Chondrocyte (in vitro differentiated cells): ENCODE measurements around the gene MGME1. TPM values are rescaled to one million over a fixed set of nuclear protein-coding genes. Genes with fewer than 3 reads are reported as not detected.

Experiments
- DNase-seq: peaks from one replicate; pipeline ENCODE4 v3.0.0; 2021; ENCODE audit warnings: mixed read lengths, low spot score
- H3K27ac Mint-ChIP-seq: one replicate; pipeline ENCODE4 v1.8.0; 2021; ENCODE audit warnings: mild to moderate bottlenecking, moderate library complexity, mixed read lengths; ENCODE audit not compliant: unreplicated experiment
- H3K27me3 Mint-ChIP-seq: 2 replicates; pipeline ENCODE4 v1.8.0; 2021; ENCODE audit warnings: low read depth, mixed read lengths
- H3K36me3 Mint-ChIP-seq: 2 replicates; pipeline ENCODE4 v1.8.0; 2021; ENCODE audit warnings: low read depth, mixed read lengths
- H3K4me1 Mint-ChIP-seq: 2 replicates; pipeline ENCODE4 v1.8.0; 2021; ENCODE audit warnings: low read depth, mild to moderate bottlenecking, mixed read lengths
- H3K4me3 Mint-ChIP-seq: one replicate; pipeline ENCODE4 v1.8.0; 2021; ENCODE audit warnings: mild to moderate bottlenecking, moderate library complexity, mixed read lengths; ENCODE audit not compliant: unreplicated experiment
- H3K9me3 Mint-ChIP-seq: 2 replicates; pipeline ENCODE4 v1.8.0; 2021; ENCODE audit warnings: low read depth, mixed read lengths
- total RNA-seq: library from RNA; stranded (reverse); gene quantifications from 3 replicates; pipeline ENCODE4 v1.2.1, GENCODE V29; 2021
- TF ChIP-seq, protein P1 (sequence below): fragments of 200-600 bp; sonication (generic); IDR thresholded peaks from 2 replicates; pipeline ENCODE4 v1.5.0; 2021; ENCODE audit warnings: antibody characterized with exemption, mild to moderate bottlenecking, moderate library complexity

The MGME1 gene
- total RNA-seq, 1 donor from 2014 or later: 15.1 TPM

DNA sequence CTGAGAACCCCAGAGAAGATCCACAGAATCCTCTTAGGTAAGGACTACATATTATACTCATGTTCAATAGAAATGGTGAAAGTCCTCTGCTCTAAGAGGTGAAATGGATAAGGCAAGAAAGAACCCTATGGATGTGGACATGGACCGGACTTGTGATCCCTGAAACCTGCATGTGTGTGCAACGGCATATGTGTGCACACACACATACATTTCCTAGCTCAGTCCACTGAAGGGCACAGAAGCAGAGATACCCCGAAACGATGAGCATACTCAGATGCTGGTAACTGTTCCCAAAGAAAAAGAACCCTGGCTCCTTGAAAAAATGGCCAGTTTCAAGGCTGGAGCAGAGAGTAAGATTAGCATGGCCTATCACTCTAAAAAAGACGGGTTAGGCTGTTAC is 22.8 kb upstream of the MGME1 start:
- Mint-ChIP-seq H3K36me3 (peaks cover 64% of the 10 kb centered on the region), H3K27ac (no peak overlapping the region), H3K4me1 (peaks cover 7% of the 10 kb centered on the region), H3K27me3 (no peaks in the 10 kb centered on the region), H3K9me3 (no peaks in the 10 kb centered on the region), H3K4me3 (no peak overlapping the region)
- DNase-seq: no peak
- TF ChIP-seq, protein P1, sequence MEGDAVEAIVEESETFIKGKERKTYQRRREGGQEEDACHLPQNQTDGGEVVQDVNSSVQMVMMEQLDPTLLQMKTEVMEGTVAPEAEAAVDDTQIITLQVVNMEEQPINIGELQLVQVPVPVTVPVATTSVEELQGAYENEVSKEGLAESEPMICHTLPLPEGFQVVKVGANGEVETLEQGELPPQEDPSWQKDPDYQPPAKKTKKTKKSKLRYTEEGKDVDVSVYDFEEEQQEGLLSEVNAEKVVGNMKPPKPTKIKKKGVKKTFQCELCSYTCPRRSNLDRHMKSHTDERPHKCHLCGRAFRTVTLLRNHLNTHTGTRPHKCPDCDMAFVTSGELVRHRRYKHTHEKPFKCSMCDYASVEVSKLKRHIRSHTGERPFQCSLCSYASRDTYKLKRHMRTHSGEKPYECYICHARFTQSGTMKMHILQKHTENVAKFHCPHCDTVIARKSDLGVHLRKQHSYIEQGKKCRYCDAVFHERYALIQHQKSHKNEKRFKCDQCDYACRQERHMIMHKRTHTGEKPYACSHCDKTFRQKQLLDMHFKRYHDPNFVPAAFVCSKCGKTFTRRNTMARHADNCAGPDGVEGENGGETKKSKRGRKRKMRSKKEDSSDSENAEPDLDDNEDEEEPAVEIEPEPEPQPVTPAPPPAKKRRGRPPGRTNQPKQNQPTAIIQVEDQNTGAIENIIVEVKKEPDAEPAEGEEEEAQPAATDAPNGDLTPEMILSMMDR: no peak

DNA sequence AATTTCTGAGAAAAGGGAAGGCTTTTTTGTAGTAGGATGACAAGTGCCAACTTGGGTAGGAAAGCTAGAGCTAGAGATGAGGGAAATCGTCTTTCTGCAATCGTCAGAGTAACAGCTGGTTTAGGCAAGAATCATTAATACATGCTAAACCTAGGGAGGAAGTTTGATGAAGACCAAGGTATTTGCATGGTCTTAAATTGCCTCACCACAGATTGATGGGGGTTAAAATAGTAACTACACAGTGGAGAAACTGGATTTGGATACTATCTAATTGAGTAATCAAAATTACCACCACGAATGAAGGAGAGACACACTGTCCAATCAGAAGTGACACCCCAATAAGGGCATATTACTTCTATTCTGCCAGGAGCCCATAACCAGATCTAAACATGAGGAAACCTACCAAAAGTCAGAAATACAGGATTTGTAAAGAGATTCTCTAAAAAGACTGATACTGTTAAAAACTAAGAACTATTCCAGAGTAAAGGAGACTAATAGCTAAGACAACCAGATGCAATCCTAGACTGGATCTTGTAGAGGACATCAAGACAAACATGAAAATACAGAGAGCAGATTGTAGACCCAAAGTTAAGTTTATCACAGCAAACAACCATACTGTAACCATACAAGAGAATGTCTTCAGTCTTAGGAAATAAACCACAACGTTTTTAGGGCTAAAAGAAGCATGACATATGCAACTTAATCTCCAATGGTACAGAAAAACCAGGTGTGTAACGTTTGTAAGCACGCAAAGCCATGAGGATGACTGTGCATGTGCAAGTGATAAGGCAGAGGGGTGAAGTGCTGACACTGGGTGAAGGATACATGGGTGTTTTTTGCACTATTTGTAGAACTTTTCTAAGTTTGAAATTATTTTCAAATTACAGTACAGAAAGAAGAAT is 22.0 kb upstream of the MGME1 start:
- Mint-ChIP-seq H3K4me3 (no peak overlapping the region), H3K36me3 (peaks cover 62% of the 10 kb centered on the region), H3K9me3 (no peaks in the 10 kb centered on the region), H3K4me1 (peaks cover 4% of the 10 kb centered on the region), H3K27ac (peak overlapping the region; percentile 4), H3K27me3 (no peaks in the 10 kb centered on the region)
- no peak for DNase-seq
- TF ChIP-seq, protein P1: no peak

DNA sequence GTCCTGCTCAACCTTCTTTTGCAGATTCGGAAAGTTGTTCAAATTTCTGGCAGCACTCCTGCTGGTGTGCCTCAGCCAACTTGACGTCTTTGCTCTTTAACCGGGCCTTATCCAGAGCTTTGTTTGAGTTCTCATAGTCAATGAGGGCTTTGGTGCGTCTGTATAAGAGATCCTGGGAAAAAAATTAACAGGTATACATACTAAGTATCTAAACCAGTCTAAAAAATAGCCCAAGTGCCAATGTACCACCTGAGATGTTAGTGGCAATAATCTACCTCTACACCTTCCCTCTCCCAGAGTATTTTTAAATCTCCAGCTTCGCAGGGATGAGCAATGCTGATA is 21.4 kb upstream of the MGME1 start:
- Mint-ChIP-seq H3K9me3 (no peaks in the 10 kb centered on the region), H3K27ac (no peak overlapping the region), H3K4me1 (peaks cover 4% of the 10 kb centered on the region), H3K27me3 (no peaks in the 10 kb centered on the region), H3K36me3 (peaks cover 60% of the 10 kb centered on the region), H3K4me3 (no peak overlapping the region)
- DNase-seq: no peak
- TF ChIP-seq, protein P1: no peak

DNA sequence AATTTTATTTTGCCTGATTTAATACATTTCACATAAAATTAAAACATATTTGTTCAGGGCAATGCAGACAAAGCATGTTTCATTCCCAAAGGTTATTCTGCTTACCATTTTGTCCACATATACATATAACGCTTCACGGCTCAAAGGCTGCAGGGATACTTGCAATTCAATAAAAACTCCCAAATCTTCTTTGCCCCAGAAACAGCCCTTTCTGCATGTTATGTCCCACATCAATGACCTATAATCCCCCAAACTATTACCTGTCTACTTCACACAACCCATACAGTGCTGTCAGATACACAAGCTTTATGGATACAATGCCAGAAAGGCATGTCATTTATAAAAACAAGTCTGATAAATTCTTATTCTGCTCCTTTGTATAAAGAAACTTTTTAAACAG is 20.4 kb upstream of the MGME1 start:
- Mint-ChIP-seq H3K4me3 (no peak overlapping the region), H3K27me3 (no peaks in the 10 kb centered on the region), H3K27ac (no peak overlapping the region), H3K36me3 (peaks cover 62% of the 10 kb centered on the region), H3K4me1 (peaks cover 4% of the 10 kb centered on the region), H3K9me3 (no peaks in the 10 kb centered on the region)
- no peak for DNase-seq
- TF ChIP-seq, protein P1: no peak

DNA sequence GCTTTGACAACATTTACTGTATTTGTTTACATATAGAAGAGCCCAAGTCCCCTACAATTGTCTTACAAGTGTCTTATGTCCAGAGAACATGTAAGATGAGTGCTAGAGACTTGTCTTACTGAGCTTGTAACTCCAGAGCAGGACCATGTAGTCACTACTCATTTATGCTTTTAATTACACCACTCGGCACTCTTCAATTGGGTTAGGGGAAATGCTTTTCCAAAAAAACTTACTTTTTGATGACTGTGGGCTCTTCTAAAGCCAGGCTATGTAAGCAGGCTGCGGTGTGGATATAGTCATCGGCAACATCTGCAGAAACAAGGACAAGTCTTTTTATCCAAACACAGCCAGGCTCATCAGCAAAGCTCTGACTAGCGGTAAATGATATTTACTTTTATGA is 18.9 kb upstream of the MGME1 start:
- H3K4me3 Mint-ChIP-seq: no peak overlapping the region
- peaks cover 10% of the 10 kb centered on the region for H3K4me1 Mint-ChIP-seq
- no peak overlapping the region for H3K27ac Mint-ChIP-seq
- DNase-seq: no peak
- TF ChIP-seq, protein P1: no peak
- no peaks in the 10 kb centered on the region for H3K27me3 Mint-ChIP-seq
- peaks cover 64% of the 10 kb centered on the region for H3K36me3 Mint-ChIP-seq
- H3K9me3 Mint-ChIP-seq: no peaks in the 10 kb centered on the region
